MCF 10A (cell line): Measurements from ENCODE around the gene SLMAP. TPM values are rescaled to one million over a fixed set of nuclear protein-coding genes. Genes with fewer than 3 reads are reported as not detected.

Source experiments
- BruUV-seq: library from RNA; stranded (reverse); fragments of 400-500 nt; replicated peaks from 2 replicates; lab custom pipeline; 2021; lab: Mats Ljungman, UMichigan
- CTCF ChIA-PET: fragments of 300-600 bp; sonication (Branson Sonifier 250); formaldehyde crosslinking; extraction: SDS; loops from one replicate; lab custom pipeline; 2021; ENCODE audit warnings: antibody characterized with exemption, inconsistent platforms; lab: Yijun Ruan, JAX
- POLR2A ChIA-PET: fragments of 300-600, 350-650 bp; sonication (Branson Sonifier 250); formaldehyde crosslinking; extraction: SDS; loops from one replicate; lab custom pipeline; 2020; ENCODE audit warnings: antibody characterized with exemption, inconsistent platforms; lab: Yijun Ruan, JAX
- DNase-seq: peaks from one replicate; pipeline ENCODE4 v3.0.0-alpha.2; 2018; ENCODE audit not compliant: unreplicated experiment
- H3K27ac Mint-ChIP-seq: one replicate; pipeline ENCODE4 v1.8.0; 2022; ENCODE audit warnings: mild to moderate bottlenecking, low read depth, mixed read lengths; ENCODE audit not compliant: unreplicated experiment
- H3K27me3 Mint-ChIP-seq: one replicate; pipeline ENCODE4 v1.8.0; 2022; ENCODE audit warnings: mixed read lengths; ENCODE audit not compliant: insufficient read depth, unreplicated experiment
- H3K36me3 Mint-ChIP-seq: one replicate; pipeline ENCODE4 v1.8.0; 2022; ENCODE audit warnings: mild to moderate bottlenecking, moderate library complexity, mixed read lengths; ENCODE audit not compliant: insufficient read depth, unreplicated experiment
- H3K4me1 Mint-ChIP-seq: one replicate; pipeline ENCODE4 v1.8.0; 2022; ENCODE audit warnings: mixed read lengths; ENCODE audit not compliant: insufficient read depth, unreplicated experiment
- H3K4me3 Mint-ChIP-seq: one replicate; pipeline ENCODE4 v1.8.0; 2022; ENCODE audit warnings: mild to moderate bottlenecking, moderate library complexity, mixed read lengths; ENCODE audit not compliant: unreplicated experiment
- H3K9me3 Mint-ChIP-seq: one replicate; pipeline ENCODE4 v1.8.0; 2022; ENCODE audit warnings: mixed read lengths; ENCODE audit not compliant: unreplicated experiment
- intact Hi-C: fragments of 100-400 bp; cut with micrococcal nuclease; formaldehyde crosslinking; loops from 2 replicates; pipeline ENCODE4 v1.14.1; 2022
- total RNA-seq: library from RNA; stranded (reverse); gene quantifications from 2 replicates; pipeline ENCODE4 v1.2.3, GENCODE V29; 2022
- TF ChIP-seq, protein P1 (sequence below): fragments of 200-600 bp; IDR thresholded peaks from one replicate; pipeline ENCODE4 v1.8.0; 2022; ENCODE audit warnings: antibody characterized with exemption, mild to moderate bottlenecking; ENCODE audit not compliant: unreplicated experiment

SLMAP gene
- total RNA-seq, 1 experiment from 2014 or later, result 77.9 TPM

GRCh38 chr3:57758686-57759085 is 2.6 kb downstream of the SLMAP start:
- ChIA-PET POLR2A (interaction anchor here (0.6 to 5.4 kb wide), 29 partner anchors 10 to 162 kb away, joined by 3 to 71 read pairs (median 6); partner anchors contain the start of genes ARF4 and DENND6A), CTCF (interaction anchor here (0.6 to 4.3 kb wide), 8 partner anchors 12 to 128 kb away, joined by 3 to 20 read pairs (median 4); no protein-coding TSS in a partner anchor)
- TF ChIP-seq, protein P1, sequence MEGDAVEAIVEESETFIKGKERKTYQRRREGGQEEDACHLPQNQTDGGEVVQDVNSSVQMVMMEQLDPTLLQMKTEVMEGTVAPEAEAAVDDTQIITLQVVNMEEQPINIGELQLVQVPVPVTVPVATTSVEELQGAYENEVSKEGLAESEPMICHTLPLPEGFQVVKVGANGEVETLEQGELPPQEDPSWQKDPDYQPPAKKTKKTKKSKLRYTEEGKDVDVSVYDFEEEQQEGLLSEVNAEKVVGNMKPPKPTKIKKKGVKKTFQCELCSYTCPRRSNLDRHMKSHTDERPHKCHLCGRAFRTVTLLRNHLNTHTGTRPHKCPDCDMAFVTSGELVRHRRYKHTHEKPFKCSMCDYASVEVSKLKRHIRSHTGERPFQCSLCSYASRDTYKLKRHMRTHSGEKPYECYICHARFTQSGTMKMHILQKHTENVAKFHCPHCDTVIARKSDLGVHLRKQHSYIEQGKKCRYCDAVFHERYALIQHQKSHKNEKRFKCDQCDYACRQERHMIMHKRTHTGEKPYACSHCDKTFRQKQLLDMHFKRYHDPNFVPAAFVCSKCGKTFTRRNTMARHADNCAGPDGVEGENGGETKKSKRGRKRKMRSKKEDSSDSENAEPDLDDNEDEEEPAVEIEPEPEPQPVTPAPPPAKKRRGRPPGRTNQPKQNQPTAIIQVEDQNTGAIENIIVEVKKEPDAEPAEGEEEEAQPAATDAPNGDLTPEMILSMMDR, result no peak
- BruUV-seq, result no TSS peak
- intact Hi-C loops, result loop anchor here (1.0 kb wide), 1 partner anchor 68 kb away; no protein-coding TSS in a partner anchor
- Mint-ChIP-seq H3K27ac (no peak overlapping the region), H3K27me3 (no peaks in the 10 kb centered on the region), H3K9me3 (no peaks in the 10 kb centered on the region), H3K4me1 (peaks cover 15% of the 10 kb centered on the region), H3K36me3 (peaks cover 50% of the 10 kb centered on the region), H3K4me3 (peak overlapping the region; percentile 97)
- peak; percentile 44 for DNase-seq

- POLR2A ChIA-PET, result interaction anchor here (1.5 kb wide), 1 partner anchor 9 kb away, joined by 4 read pairs; the partner anchor contains the start of gene SLMAP
- no TSS peak for BruUV-seq
These were observed 8.7 kb downstream of the SLMAP start for GRCh38 chr3:57764794-57765193.

DNA sequence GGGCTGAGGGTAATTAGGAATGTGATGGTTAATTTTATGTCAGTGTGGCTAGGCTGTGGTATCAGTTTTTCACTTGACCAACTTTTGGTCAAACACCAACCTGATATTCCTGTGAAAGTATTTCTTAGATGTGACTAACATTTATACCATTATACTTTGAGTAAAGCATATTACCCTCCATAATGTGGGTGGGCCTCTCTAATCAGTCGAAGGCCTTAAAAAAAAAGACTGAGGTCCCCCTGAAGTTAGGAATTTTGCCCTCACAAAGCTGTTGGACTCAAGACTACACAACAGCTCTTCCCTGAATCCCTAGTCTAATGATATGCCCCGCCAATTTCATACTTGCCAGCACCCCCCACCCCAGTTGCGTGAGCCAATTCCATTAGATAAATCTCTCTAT is 12.5 kb downstream of the SLMAP start:
- Mint-ChIP-seq H3K27ac (no peak overlapping the region), H3K9me3 (no peaks in the 10 kb centered on the region), H3K27me3 (no peaks in the 10 kb centered on the region), H3K4me1 (peaks cover 36% of the 10 kb centered on the region), H3K36me3 (peaks cover 40% of the 10 kb centered on the region), H3K4me3 (no peak overlapping the region)
- CTCF ChIA-PET, result interaction anchor here (0.5 to 1.5 kb wide), 4 partner anchors 14 to 171 kb away, joined by 3 to 7 read pairs (median 3); partner anchors contain the start of gene ARF4
- intact Hi-C loops, result no loop called here
- TF ChIP-seq, protein P1, result no peak
- BruUV-seq, result no TSS peak
- DNase-seq, result no peak
- POLR2A ChIA-PET, result interaction anchor here (1.1 to 4.4 kb wide), 5 partner anchors 10 to 76 kb away, joined by 3 to 25 read pairs (median 7); partner anchors contain the start of genes DENND6A and SLMAP

More at GRCh38 chr3:57764794-57765193, 8.7 kb downstream of the SLMAP start:
- peaks cover 30% of the 10 kb centered on the region for H3K4me1 Mint-ChIP-seq
- no peak overlapping the region for H3K4me3 Mint-ChIP-seq
- CTCF ChIA-PET, result interaction anchor here (0.6 to 0.9 kb wide), 3 partner anchors 59 to 184 kb away, joined by 3 to 4 read pairs (median 3); no protein-coding TSS in a partner anchor
- intact Hi-C loops, result no loop called here
- TF ChIP-seq, protein P1, result no peak
- peaks cover 63% of the 10 kb centered on the region for H3K36me3 Mint-ChIP-seq
- no peaks in the 10 kb centered on the region for H3K27me3 Mint-ChIP-seq
- no peak for DNase-seq
- H3K9me3 Mint-ChIP-seq, result no peaks in the 10 kb centered on the region
- H3K27ac Mint-ChIP-seq, result no peak overlapping the region

- H3K4me1 Mint-ChIP-seq, result peaks cover 21% of the 10 kb centered on the region
- no peak for DNase-seq
- BruUV-seq, result no TSS peak
- no peak overlapping the region for H3K27ac Mint-ChIP-seq
- TF ChIP-seq, protein P1, result no peak
- intact Hi-C loops, result no loop called here
- no peaks in the 10 kb centered on the region for H3K27me3 Mint-ChIP-seq
- H3K9me3 Mint-ChIP-seq, result no peaks in the 10 kb centered on the region
- CTCF ChIA-PET, result interaction anchor here (0.6 to 1.2 kb wide), 3 partner anchors 10 to 12 kb away, joined by 3 to 4 read pairs (median 4); no protein-coding TSS in a partner anchor
- no peak overlapping the region for H3K4me3 Mint-ChIP-seq
- POLR2A ChIA-PET, result interaction anchor here (0.8 to 4.4 kb wide), 5 partner anchors 11 to 63 kb away, joined by 3 to 25 read pairs (median 4); no protein-coding TSS in a partner anchor
- H3K36me3 Mint-ChIP-seq, result peaks cover 32% of the 10 kb centered on the region
These were observed 14.1 kb downstream of the SLMAP start for GRCh38 chr3:57770009-57770827.
